Esophagus muscularis mucosa (tissue), 4 donors: Measurements from ENCODE around the gene MPP3.

Experiments used
- EP300 ChIP-seq: sonication (generic); formaldehyde crosslinking; IDR thresholded peaks from one replicate; pipeline ENCODE4 v1.6.1; 2017; ENCODE audit warnings: antibody characterized with exemption
- POLR2A ChIP-seq: fragments of 450-650 bp; IDR thresholded peaks from one replicate; pipeline ENCODE4 v1.6.1; 2017; ENCODE audit warnings: antibody characterized with exemption, moderate library complexity, mild to moderate bottlenecking, low read depth
- POLR2AphosphoS5 ChIP-seq, 2 donors: sonication (generic); formaldehyde crosslinking; IDR thresholded peaks; one replicate each; pipeline ENCODE4 v1.6.1; 2017; ENCODE audit warnings: antibody characterized with exemption in 2 of 2
- TF ChIP-seq, protein P1 (sequence below), 3 experiments: fragments of 200-600 bp in 2 of 3; fragments of 450-650 bp in 1 of 3; sonication (generic) in 2 of 3; IDR thresholded peaks; one replicate each; pipeline ENCODE4 v1.5.1; 2017 to 2019; ENCODE audit warnings: antibody characterized with exemption in 3 of 3, mild to moderate bottlenecking in 2 of 3, moderate library complexity in 1 of 3

DNA sequence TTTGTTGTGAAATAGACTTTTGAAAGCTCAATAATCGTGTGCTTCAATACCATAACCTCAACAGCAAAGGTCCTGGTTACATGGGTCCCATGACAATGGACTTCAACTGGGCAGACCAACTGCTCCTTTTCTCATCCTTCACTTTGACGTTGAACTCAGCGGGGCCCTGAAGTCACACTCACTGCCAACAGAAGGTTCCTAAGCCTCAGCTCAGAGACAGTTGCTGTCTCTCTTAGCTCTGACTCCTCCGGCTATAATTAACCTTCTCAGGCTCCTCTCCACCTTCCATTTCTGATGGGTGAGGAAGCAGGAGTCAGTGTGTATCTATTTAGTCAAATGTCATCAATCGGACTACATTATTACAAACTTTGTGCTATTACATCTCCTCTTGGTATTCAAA, 23.8 kb downstream of the MPP3 start:
- no peak for TF ChIP-seq EP300
- TF ChIP-seq, protein P1, sequence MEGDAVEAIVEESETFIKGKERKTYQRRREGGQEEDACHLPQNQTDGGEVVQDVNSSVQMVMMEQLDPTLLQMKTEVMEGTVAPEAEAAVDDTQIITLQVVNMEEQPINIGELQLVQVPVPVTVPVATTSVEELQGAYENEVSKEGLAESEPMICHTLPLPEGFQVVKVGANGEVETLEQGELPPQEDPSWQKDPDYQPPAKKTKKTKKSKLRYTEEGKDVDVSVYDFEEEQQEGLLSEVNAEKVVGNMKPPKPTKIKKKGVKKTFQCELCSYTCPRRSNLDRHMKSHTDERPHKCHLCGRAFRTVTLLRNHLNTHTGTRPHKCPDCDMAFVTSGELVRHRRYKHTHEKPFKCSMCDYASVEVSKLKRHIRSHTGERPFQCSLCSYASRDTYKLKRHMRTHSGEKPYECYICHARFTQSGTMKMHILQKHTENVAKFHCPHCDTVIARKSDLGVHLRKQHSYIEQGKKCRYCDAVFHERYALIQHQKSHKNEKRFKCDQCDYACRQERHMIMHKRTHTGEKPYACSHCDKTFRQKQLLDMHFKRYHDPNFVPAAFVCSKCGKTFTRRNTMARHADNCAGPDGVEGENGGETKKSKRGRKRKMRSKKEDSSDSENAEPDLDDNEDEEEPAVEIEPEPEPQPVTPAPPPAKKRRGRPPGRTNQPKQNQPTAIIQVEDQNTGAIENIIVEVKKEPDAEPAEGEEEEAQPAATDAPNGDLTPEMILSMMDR (IDR thresholded peaks at IDR 0.05): no peak
- TF ChIP-seq POLR2AphosphoS5 (IDR thresholded peaks at IDR 0.05): no peak
- no peak for TF ChIP-seq POLR2A
